ENCODE data around the gene ABCG1.

DNA sequence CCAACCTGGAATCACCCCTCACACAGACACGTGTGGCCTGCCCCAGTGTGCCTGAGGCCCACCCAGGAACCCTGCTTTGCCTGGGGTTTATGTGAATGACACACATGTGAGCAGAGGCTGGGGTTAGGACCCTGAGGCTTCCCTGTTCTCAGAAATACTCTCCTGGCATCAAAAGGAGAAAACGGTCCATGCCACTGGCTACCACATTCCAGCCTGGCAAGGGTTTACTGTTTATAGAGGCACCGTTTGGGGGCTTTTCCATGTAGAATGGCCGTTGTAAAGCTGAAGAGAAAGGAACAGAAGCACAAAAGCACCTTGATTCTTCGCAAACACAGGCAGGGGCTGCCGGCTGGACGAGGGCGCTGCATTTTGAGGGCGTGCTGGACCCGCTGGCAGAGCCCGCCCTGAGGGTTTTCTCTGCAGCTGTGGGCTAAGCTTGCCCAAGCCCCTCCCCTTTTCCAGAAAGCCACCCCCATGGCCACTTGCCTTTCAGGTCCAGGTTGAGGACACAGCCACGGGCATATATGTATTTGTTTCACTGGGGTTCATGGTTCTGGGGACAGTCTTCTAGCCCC is 83.2 kb downstream of the ABCG1 start:
- TF ChIP-seq, protein P1, sequence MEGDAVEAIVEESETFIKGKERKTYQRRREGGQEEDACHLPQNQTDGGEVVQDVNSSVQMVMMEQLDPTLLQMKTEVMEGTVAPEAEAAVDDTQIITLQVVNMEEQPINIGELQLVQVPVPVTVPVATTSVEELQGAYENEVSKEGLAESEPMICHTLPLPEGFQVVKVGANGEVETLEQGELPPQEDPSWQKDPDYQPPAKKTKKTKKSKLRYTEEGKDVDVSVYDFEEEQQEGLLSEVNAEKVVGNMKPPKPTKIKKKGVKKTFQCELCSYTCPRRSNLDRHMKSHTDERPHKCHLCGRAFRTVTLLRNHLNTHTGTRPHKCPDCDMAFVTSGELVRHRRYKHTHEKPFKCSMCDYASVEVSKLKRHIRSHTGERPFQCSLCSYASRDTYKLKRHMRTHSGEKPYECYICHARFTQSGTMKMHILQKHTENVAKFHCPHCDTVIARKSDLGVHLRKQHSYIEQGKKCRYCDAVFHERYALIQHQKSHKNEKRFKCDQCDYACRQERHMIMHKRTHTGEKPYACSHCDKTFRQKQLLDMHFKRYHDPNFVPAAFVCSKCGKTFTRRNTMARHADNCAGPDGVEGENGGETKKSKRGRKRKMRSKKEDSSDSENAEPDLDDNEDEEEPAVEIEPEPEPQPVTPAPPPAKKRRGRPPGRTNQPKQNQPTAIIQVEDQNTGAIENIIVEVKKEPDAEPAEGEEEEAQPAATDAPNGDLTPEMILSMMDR (IDR thresholded peaks at IDR 0.05 in 4 of 5, conservative IDR thresholded peaks at IDR 0.05 in 1 of 5): no peak
- no peak for TF ChIP-seq POLR2A (IDR thresholded peaks at IDR 0.05)
